MCF 10A (cell line): ENCODE data around the gene CTU2. TPM values are rescaled to one million over a fixed set of nuclear protein-coding genes. Genes with fewer than 3 reads are reported as not detected.

Experiments
- BruUV-seq: library from RNA; stranded (reverse); fragments of 400-500 nt; replicated peaks from 2 replicates; lab custom pipeline; 2021; lab: Mats Ljungman, UMichigan
- CTCF ChIA-PET: fragments of 300-600 bp; sonication (Branson Sonifier 250); formaldehyde crosslinking; extraction: SDS; loops from one replicate; lab custom pipeline; 2021; ENCODE audit warnings: antibody characterized with exemption, inconsistent platforms; lab: Yijun Ruan, JAX
- POLR2A ChIA-PET: fragments of 300-600, 350-650 bp; sonication (Branson Sonifier 250); formaldehyde crosslinking; extraction: SDS; loops from one replicate; lab custom pipeline; 2020; ENCODE audit warnings: antibody characterized with exemption, inconsistent platforms; lab: Yijun Ruan, JAX
- DNase-seq: peaks from one replicate; pipeline ENCODE4 v3.0.0-alpha.2; 2018; ENCODE audit not compliant: unreplicated experiment
- H3K27ac Mint-ChIP-seq: one replicate; pipeline ENCODE4 v1.8.0; 2022; ENCODE audit warnings: mild to moderate bottlenecking, low read depth, mixed read lengths; ENCODE audit not compliant: unreplicated experiment
- H3K27me3 Mint-ChIP-seq: one replicate; pipeline ENCODE4 v1.8.0; 2022; ENCODE audit warnings: mixed read lengths; ENCODE audit not compliant: insufficient read depth, unreplicated experiment
- H3K36me3 Mint-ChIP-seq: one replicate; pipeline ENCODE4 v1.8.0; 2022; ENCODE audit warnings: mild to moderate bottlenecking, moderate library complexity, mixed read lengths; ENCODE audit not compliant: insufficient read depth, unreplicated experiment
- H3K4me1 Mint-ChIP-seq: one replicate; pipeline ENCODE4 v1.8.0; 2022; ENCODE audit warnings: mixed read lengths; ENCODE audit not compliant: insufficient read depth, unreplicated experiment
- H3K4me3 Mint-ChIP-seq: one replicate; pipeline ENCODE4 v1.8.0; 2022; ENCODE audit warnings: mild to moderate bottlenecking, moderate library complexity, mixed read lengths; ENCODE audit not compliant: unreplicated experiment
- H3K9me3 Mint-ChIP-seq: one replicate; pipeline ENCODE4 v1.8.0; 2022; ENCODE audit warnings: mixed read lengths; ENCODE audit not compliant: unreplicated experiment
- intact Hi-C: fragments of 100-400 bp; cut with micrococcal nuclease; formaldehyde crosslinking; loops from 2 replicates; pipeline ENCODE4 v1.14.1; 2022
- total RNA-seq: library from RNA; stranded (reverse); gene quantifications from 2 replicates; pipeline ENCODE4 v1.2.3, GENCODE V29; 2022
- TF ChIP-seq, protein P1 (sequence below): fragments of 200-600 bp; IDR thresholded peaks from one replicate; pipeline ENCODE4 v1.8.0; 2022; ENCODE audit warnings: antibody characterized with exemption, mild to moderate bottlenecking; ENCODE audit not compliant: unreplicated experiment

CTU2 gene
- total RNA-seq, 1 experiment from 2014 or later = 40.8 TPM

GRCh38 chr16:88736088-88736487, 29.8 kb downstream of the CTU2 start:
- CTCF ChIA-PET = interaction anchor here (0.6 to 5.7 kb wide), 14 partner anchors 13 to 431 kb away, joined by 3 to 61 read pairs (median 4); no protein-coding TSS in a partner anchor
- POLR2A ChIA-PET = no interaction called here

GRCh38 chr16:88736496-88736895, 30.2 kb downstream of the CTU2 start:
- H3K4me3 Mint-ChIP-seq = no peak overlapping the region
- intact Hi-C loops = no loop called here

More at GRCh38 chr16:88736088-88736487, 29.8 kb downstream of the CTU2 start:
- H3K4me3 Mint-ChIP-seq = no peak overlapping the region
- intact Hi-C loops = no loop called here
- TF ChIP-seq, protein P1, sequence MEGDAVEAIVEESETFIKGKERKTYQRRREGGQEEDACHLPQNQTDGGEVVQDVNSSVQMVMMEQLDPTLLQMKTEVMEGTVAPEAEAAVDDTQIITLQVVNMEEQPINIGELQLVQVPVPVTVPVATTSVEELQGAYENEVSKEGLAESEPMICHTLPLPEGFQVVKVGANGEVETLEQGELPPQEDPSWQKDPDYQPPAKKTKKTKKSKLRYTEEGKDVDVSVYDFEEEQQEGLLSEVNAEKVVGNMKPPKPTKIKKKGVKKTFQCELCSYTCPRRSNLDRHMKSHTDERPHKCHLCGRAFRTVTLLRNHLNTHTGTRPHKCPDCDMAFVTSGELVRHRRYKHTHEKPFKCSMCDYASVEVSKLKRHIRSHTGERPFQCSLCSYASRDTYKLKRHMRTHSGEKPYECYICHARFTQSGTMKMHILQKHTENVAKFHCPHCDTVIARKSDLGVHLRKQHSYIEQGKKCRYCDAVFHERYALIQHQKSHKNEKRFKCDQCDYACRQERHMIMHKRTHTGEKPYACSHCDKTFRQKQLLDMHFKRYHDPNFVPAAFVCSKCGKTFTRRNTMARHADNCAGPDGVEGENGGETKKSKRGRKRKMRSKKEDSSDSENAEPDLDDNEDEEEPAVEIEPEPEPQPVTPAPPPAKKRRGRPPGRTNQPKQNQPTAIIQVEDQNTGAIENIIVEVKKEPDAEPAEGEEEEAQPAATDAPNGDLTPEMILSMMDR = no peak
- no peaks in the 10 kb centered on the region for H3K4me1 Mint-ChIP-seq
- DNase-seq = no peak
- H3K36me3 Mint-ChIP-seq = peaks cover 30% of the 10 kb centered on the region
- no peaks in the 10 kb centered on the region for H3K9me3 Mint-ChIP-seq
- no TSS peak for BruUV-seq
- no peaks in the 10 kb centered on the region for H3K27me3 Mint-ChIP-seq
- H3K27ac Mint-ChIP-seq = no peak overlapping the region

GRCh38 chr16:88737298-88738150, 31.2 kb downstream of the CTU2 start:
- H3K4me3 Mint-ChIP-seq = no peak overlapping the region
- H3K36me3 Mint-ChIP-seq = peaks cover 30% of the 10 kb centered on the region
- H3K9me3 Mint-ChIP-seq = no peaks in the 10 kb centered on the region
- intact Hi-C loops = loop anchor here (1.0 kb wide), 1 partner anchor 48 kb away; the partner anchor contains the start of gene PIEZO1
- TF ChIP-seq, protein P1 = peak; percentile 93
- peak; percentile 76 for DNase-seq
- H3K4me1 Mint-ChIP-seq = no peaks in the 10 kb centered on the region
- H3K27me3 Mint-ChIP-seq = no peaks in the 10 kb centered on the region
- no peak overlapping the region for H3K27ac Mint-ChIP-seq
- ChIA-PET CTCF (interaction anchor here (0.5 to 5.7 kb wide), 44 partner anchors 8 to 1376 kb away, joined by 3 to 61 read pairs (median 4); partner anchors contain the start of genes CTU2, PIEZO1 and RNF166), POLR2A (interaction anchor here (0.7 to 1.3 kb wide), 9 partner anchors 18 to 771 kb away, joined by 3 to 5 read pairs (median 4); partner anchors contain the start of genes APRT, CTU2, PIEZO1 and RNF166)
- BruUV-seq = no TSS peak

More at GRCh38 chr16:88736496-88736895, 30.2 kb downstream of the CTU2 start:
- DNase-seq = no peak
- H3K27me3 Mint-ChIP-seq = no peaks in the 10 kb centered on the region
- peaks cover 30% of the 10 kb centered on the region for H3K36me3 Mint-ChIP-seq
- no peak overlapping the region for H3K27ac Mint-ChIP-seq
- BruUV-seq = no TSS peak
- ChIA-PET POLR2A (interaction anchor here (0.8 kb wide), 1 partner anchor 71 kb away, joined by 3 read pairs; no protein-coding TSS in a partner anchor), CTCF (interaction anchor here (0.6 to 5.7 kb wide), 31 partner anchors 11 to 431 kb away, joined by 3 to 61 read pairs (median 4); partner anchors contain the start of gene PIEZO1)
- H3K4me1 Mint-ChIP-seq = no peaks in the 10 kb centered on the region
- no peaks in the 10 kb centered on the region for H3K9me3 Mint-ChIP-seq
- TF ChIP-seq, protein P1 = no peak
